ENCODE measurements around the gene CHST6.
"Not testable (repeated sequence)": the region's sequence is repeated elsewhere in the genome, so short reads cannot be mapped to it uniquely, and the experiment has no call there.

CHST6 gene

GRCh38 chr16:75475420-75475847 lies 19.8 kb downstream of the CHST6 start:
- DNase-seq: no peak

GRCh38 chr16:75472908-75473877 lies 22.0 kb downstream of the CHST6 start:
- DNase-seq: no peak

- peak; percentile 83 for DNase-seq
These were observed 23.3 kb downstream of the CHST6 start for GRCh38 chr16:75471723-75472633.

- DNase-seq: no peak
These were observed 28.5 kb downstream of the CHST6 start for GRCh38 chr16:75466760-75467159.

GRCh38 chr16:75464122-75464918 lies 30.9 kb downstream of the CHST6 start, which contains the start of gene TMEM170A:
Gene TMEM170A (minus strand): TSS chr16:75464689. CDS start chr16:75464600, 89 bp downstream.
- DNase-seq: peak; percentile 100

GRCh38 chr16:75463389-75464121 lies 31.7 kb downstream of the CHST6 start:
- peak; percentile 85 for DNase-seq

GRCh38 chr16:75462806-75463205 lies 32.4 kb downstream of the CHST6 start:
- no peak for DNase-seq

GRCh38 chr16:75461575-75461974 lies 33.7 kb downstream of the CHST6 start:
- DNase-seq: no peak

GRCh38 chr16:75460446-75460845 lies 34.8 kb downstream of the CHST6 start:
- peak; percentile 65 for DNase-seq

- DNase-seq: no peak
These were observed 35.5 kb downstream of the CHST6 start for GRCh38 chr16:75459691-75460090.

- DNase-seq: no peak
These were observed 36.8 kb downstream of the CHST6 start for GRCh38 chr16:75458439-75458838.

GRCh38 chr16:75458029-75458428 lies 37.2 kb downstream of the CHST6 start:
- DNase-seq: no peak

GRCh38 chr16:75457485-75458021 lies 37.7 kb downstream of the CHST6 start:
- no peak for DNase-seq

GRCh38 chr16:75456971-75457370 lies 38.3 kb downstream of the CHST6 start:
- no peak for DNase-seq

- not testable (repeated sequence) for DNase-seq
These were observed 38.8 kb downstream of the CHST6 start for GRCh38 chr16:75456486-75456885.

GRCh38 chr16:75455677-75456076 lies 39.6 kb downstream of the CHST6 start:
- peak; percentile 54 for DNase-seq

GRCh38 chr16:75452464-75453190 lies 42.6 kb downstream of the CHST6 start:
- no peak for DNase-seq

GRCh38 chr16:75446416-75446815 lies 48.8 kb downstream of the CHST6 start:
- DNase-seq: no peak

- no peak for DNase-seq
These were observed 49.9 kb downstream of the CHST6 start for GRCh38 chr16:75445298-75445697.

GRCh38 chr16:75443298-75443697 lies 51.9 kb downstream of the CHST6 start:
- DNase-seq: peak; percentile 36

All from eye (tissue), 1 donor.